ENCODE data around the gene CEP78.

CEP78 gene

DNA sequence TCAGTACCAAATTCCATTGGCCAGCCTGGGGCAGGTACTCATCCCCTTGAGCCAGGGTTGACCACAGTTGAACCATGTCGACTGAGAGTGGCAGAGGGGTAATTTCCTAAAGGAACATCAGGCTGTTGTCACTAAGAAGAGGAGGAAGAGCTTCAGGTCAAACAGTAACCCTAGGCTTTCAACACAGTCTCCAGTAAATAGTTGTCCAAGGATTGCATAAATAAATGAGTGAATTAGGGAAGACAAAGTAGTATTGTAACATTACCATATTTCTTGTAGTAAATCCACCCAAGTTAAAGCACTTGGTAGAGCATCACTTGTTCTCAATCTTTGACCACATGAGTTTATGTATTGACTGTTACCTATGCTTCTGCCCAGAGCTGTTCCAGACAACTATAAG lies 68.5 kb downstream of the CEP78 start:
- in situ Hi-C loops (cut with HindIII; ENCODE audit: low sequenced_read_pairs), result no loop called here

DNA sequence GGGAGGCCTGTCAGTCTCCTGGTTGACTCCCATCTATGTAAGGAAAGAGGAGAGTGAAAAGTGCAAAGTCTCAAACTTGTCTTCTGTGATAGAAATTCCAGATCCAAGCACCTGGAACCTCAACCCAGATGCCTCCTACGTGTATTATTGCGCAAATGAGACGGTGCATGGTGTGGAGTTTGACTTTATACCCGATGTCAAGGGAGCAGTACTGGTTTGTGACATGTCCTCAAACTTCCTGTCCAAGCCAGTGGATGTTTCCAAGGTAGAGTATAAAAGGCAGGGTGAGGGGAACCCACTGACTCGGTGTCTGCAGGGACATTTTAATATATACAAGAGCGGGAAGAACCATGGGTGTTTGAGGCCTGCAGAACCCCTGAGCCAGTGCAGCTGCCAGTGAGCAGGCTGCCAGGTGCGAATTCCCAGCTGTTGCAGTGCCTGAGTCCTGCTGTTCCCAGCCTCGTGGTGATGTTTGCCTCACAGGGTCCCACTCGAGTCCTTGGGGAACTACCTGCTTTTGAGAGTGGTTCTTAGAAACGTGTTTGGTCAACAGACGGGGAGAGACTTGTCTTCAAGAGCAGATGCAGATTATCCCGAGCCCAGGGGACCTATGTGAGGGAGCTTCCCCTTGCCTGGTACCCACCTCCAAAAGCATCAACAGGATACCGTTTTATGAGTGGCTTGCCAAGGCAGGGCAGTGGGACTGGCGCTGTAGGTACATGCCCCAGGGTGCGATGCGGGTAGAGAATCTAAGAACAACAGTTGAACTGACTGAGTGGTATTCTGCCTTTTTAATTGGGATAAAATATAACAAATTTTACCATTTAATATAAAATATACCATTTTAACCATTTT lies 70.6 kb downstream of the CEP78 start:
- in situ Hi-C loops (cut with HindIII; ENCODE audit: low sequenced_read_pairs), result no loop called here

DNA sequence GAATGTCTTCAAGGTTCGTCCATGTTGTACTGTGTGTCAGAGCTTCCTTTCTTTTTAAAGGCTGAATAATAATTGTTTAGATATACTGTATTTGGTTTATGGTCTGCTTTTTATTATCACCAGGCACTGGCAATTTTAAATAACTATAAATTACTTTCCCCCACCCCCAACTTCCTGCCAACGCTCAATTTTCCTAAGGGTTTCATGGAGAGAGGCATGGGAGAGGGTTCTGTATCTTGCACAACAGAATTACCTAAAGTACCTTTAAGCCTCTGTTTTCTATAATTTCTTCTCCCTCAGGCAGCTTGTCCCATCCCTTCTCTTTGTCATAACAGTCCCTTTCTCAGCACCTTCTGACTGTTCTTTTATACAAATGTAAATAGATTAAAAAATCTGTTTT lies 71.5 kb downstream of the CEP78 start:
- in situ Hi-C loops (cut with HindIII; ENCODE audit: low sequenced_read_pairs), result no loop called here

DNA sequence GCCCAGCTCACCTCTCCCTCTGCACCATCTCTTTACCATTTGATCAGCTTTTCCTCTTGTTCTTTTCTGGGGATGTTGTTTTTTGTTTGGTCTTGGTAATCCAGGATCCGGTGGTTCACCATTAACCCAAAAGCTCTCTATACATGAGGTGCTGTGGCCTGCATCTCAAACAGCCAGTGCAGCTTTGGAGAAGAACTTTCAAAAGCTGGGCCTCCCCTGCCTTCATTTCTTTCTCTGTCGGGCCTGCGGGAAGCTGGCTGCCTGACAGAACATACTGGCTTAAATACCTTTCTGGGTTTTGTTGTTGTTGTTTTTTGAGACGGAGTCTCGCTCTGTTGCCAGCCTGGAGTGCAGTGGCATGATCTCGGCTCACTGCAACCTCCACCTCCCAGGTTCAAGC lies 73.2 kb downstream of the CEP78 start:
- in situ Hi-C loops (cut with HindIII; ENCODE audit: low sequenced_read_pairs), result no loop called here

DNA sequence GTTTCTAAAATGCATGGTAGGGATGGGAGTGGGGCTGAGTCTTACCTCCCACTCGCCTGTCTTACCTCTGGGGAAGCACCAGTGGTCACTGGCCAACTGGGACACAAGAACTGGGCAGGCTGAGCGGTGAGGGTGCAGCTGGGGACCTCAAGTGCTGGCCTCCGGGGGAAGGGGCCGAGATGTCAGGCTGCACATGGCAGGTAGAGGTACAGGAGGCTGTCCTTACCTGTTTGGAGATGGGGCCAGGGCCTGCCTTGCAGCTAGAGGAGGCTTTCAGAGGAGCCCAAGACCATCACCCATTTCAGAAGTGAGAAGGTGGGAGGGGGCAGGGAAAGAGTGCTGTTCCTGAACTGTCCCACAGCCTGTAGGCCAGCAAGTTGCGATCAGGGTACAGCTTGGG lies 75.2 kb downstream of the CEP78 start:
- in situ Hi-C loops (cut with HindIII; ENCODE audit: low sequenced_read_pairs), result no loop called here

DNA sequence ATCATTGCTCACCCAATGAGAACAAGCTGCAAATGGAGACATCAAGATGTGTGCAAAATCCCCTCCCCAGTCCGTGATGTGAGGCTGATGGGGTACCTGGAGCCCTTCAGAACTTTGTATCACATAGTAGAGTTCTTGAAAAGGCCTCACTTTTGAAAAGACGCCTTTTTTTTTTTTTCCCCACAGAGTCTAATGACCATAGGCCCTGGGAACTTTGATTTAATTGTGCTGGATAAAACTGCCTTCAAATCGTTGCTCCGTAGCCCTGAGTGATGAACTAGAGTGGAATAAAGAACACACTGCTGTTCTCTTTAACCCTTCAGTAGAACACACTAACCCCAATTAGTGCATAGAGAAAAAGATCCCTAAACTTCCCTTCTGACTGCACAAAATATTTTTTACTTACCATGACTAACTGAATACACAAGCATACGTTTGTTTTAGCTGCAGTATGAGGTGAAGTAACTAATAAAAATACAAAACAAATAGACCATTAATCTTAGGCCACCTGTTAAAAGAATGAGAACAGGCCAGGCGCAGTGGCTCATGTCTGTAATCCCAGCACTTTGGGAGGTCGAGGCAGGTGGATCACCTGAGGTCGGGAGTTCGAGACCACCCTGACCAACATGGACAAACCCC lies 76.1 kb downstream of the CEP78 start:
- in situ Hi-C loops (cut with HindIII; ENCODE audit: low sequenced_read_pairs), result no loop called here

DNA sequence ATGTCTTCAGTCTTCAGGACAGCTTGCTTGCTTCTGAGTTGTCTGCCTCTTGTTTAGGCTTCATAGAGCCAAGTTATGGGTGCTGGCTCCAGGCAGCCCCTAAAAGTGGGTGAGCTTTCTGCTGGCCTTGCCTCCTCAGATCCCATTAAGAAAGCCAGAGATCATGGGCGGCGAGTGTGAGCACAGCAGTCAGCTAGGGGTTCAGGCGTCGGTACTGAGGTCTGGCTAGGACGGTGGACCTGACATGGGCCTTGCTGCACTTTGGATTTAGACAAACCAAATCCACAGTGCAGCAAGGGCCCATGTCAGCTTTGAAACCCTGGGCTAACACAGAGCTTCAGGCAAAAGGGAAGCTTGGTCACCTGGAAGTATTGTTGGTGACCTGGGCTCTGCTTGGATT lies 78.7 kb downstream of the CEP78 start:
- in situ Hi-C loops (cut with HindIII; ENCODE audit: low sequenced_read_pairs), result no loop called here

DNA sequence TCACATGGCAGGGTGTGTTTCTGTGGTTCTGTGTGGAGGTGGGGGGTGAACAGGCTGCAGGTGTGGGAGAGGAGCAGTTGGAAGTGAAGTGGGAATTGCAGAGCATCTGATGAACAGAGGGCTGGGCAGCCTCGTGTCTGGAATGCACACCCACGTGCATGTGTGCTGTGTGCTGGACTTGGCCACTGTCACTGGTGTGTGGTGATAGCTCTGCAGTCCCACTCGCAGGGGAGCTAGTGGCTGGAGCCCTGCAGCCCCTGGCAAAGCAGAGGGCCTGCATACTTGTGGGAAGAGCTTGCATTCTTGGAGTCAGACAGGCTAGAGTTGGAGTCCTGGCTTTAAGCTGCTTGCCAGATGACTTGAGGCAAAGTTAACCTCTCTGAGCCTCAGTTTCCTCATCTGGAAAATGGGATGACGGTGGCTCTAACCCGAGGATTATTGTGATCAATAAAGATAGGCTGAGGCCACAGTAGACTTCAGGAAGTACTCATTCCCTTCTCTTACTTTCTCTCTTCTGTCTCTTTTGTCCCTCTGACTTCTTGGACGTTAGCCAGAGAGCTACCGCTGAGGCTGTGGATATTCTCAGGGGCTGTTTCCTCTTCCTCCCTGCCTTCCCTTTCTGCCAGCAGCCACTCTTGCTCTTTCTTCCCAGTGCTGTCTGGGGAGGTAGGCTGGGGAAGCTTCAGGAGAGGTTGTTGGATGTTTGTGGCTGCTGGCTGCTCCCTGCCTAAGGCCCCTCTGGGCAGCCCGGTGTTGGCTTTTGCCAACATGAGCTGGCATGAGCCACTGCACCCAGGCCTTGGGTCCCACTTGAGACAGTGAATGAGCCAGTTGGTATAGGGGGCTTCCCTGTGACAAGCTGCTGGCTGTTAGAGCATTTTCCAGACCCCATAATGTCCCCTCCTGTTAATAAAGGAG lies 79.3 kb downstream of the CEP78 start:
- in situ Hi-C loops (cut with HindIII; ENCODE audit: low sequenced_read_pairs), result no loop called here

DNA sequence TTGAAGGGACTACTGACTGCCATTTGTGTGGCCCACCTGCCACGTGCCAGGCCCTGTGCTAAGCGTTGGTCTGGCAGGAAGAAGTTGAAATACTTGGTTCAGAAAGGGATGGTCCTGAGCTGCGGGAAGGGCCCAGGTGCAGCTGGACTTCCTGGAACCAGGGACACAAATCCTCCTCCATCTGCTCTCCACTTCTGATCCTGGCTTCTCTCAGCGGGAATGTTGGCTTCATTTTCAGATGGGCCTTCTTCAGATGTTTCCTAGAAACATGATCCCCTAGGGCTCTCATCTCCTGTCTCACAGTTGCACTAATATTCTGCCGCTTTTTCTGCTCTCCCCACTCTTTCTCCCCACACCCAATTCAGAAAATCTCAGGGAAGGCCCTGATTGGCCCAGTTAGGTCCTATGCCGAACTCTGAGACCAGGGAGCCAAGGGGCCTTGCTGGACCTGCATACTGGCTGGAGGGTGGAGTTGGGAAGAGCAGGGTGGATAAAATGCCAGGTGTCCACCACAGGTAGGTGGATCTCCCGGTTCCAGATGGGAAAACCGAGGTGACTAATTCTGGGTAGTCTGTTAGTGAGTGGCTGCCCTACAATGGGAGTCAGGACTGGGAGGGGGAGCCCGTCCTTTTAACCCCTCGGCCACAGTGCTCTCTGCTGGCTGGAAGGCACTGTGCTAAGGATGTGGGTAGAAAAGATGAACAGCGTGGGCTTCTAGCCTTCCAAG lies 80.5 kb downstream of the CEP78 start:
- in situ Hi-C loops (cut with HindIII; ENCODE audit: low sequenced_read_pairs), result no loop called here

DNA sequence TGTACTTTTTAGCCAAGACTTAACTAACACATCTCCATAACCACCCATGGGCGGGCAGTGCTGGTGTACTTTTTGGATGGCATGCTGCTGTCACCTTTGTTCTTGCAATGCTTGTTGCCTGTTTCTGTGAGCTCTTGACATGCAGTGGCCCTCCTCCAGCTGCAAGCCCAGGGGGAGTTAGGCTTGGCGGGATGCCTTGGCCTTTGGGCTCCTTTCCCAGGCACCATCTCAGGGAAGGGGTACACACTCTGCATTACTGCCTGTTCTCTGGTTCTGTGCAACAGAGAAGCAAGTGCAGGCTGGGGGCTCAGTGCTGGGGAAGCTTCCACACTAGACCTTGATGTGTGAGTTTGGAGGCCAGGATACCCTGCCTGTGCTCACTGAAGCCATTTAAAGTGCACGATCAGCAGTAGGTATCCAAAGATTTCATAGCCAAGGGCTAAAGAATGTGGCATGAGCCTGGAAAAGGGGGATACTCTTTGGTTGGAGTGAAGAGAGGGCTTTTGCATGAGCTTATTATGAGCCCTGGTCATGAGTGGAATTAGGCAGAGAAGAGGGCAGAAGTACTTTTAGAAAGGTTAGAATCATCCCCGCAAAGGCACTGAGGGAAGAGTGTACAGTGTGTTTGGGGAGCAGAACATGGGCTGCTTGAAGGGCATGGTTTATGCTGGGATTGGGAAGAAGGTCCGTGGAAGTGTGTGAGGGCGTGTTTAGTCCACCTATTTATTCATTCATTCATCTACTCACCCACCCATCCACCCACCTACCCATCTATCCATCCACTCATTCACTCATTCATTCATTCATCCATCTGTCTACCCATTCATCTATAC lies 83.5 kb downstream of the CEP78 start:
- in situ Hi-C loops (cut with HindIII; ENCODE audit: low sequenced_read_pairs), result no loop called here

DNA sequence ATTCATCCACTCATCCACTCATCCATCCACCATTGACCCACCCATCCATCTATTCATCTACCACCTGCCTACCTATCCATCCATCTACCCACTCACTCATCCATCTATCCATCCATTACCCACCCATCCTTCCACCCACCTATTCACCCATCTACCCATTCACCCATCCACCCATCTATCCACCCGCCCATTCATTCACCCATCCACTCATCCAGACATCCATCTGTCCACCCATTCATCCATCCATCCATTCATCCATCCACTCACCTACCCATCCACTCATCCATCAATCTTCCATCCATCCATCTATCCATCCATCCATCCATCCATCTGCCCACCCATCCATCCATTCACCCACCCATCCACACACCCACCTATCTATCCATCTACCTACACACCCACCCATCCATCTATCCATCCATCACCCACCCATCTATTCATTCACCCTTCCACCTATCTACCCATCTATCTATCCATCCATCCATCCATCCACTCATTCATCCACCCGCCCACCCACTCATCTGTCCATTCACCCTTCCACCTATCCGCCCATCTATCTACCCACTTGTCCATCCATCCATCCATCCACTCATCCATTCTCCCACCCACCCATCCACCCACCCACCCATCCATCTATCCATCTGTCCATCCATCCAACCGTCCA lies 84.3 kb downstream of the CEP78 start:
- in situ Hi-C loops (cut with HindIII; ENCODE audit: low sequenced_read_pairs), result no loop called here

DNA sequence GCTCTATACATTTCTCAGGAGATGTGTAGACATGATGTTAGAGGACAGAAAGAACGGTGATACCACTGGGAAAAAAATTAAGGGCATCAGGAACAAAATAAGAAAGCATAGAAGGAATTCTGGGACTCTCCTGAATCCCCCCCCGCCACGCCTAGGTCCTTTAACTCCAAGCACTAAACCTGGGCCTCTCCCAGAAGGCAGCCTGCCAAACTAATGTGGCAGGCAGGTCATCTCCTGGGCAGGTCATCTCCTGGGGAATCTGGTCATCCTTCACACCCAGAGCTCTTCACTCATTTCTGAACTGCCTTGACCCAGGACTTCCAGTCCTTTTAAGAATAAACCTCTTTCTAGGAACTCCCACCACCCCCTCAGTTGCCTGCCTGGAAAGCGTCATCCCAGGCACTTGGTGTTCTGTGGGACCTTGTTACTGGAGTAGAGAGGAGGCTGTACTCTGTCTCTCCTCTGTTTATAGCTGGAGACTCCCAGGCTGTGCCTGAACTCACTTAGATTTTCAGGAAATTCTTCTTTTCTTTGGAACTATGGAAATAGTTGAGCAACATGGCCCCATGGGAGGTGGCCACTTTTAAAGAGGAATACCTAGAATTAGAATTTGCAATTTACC lies 85.1 kb downstream of the CEP78 start:
- in situ Hi-C loops (cut with HindIII; ENCODE audit: low sequenced_read_pairs), result no loop called here

DNA sequence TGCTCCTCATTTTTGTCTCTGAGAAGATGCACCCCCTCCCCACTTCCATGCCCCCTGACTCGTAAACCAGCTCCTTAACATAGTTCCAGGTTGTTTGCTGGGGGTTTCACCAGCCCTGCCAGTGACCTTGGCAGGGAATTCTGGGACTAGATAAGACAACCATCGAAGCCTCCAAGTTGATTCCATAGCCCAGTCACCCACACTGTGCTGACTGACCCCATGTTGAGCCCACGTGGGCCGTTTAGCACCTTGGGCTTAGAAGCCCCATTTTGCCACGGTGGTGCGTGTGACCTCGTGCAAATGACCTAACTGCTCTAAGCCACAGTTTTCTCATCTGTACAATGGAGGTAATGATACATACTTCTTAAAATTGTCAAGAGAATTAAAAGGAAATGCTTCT lies 85.6 kb downstream of the CEP78 start:
- in situ Hi-C loops (cut with HindIII; ENCODE audit: low sequenced_read_pairs), result no loop called here

DNA sequence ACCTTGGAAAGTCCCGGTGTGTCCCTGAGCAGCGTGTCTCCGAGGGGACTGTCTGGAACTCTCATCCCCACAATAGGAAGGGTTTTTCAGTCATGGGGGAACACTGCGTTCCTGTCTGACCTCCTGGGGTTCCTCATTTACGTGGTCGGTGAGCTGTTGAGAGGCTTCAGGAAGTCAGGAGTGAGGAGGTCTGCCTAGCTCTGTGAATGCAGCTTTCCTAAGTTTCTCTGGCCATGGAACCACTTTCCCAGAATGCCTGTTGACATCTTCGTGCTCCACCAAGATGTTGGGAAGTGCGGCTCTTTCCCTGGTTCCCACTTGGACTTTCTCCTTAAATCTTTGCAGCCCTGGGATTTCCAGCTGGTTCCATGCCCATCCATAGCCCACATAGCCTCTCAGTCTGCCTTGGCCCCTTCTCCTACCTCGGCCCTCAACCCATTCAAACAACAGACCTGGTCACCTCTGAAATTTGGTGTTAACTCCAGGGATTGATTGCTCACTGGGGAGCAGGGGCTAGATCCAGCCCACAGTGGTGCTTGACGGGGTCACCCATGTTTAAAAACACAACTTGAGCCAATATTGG lies 88.3 kb downstream of the CEP78 start:
- in situ Hi-C loops (cut with HindIII; ENCODE audit: low sequenced_read_pairs), result no loop called here

DNA sequence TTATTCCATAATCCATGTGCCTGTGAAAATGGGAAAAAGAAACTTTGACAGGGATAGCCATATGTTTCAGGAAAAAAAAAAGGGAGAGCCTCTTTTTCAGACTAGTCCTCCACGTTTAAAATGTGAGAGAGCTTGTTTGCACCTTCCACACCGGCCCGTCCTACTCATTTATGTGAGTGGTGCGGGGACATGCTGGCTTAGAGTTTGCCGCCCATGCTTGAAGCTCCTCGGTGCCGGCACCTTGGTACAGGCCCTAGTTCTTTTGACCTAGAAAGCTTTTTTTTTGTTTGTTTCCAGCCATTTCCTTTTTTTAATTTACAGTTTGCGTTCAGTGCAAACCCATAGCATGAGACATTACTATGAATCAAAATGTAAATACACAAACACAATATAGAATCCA lies 88.8 kb downstream of the CEP78 start:
- in situ Hi-C loops (cut with HindIII; ENCODE audit: low sequenced_read_pairs), result no loop called here

DNA sequence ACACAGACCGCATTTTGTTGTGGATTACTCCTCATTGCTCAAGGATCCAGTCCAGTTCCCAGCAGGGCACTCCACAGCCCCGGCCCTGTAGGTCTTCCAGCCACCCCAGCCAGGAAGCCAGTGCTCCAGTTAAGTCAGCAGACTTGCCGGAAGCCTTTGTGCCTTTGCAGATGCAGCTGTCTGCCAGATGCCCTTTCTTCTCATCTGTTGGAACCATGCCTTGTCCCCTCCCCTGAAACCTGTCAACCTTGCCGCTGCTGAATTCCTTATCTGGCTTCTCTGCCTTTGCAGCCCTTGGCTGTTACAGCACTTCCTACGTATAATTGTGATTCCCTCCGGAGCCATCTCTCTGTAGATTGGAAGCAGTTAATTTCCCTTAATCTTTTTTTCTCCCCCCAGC lies 89.5 kb downstream of the CEP78 start:
- in situ Hi-C loops (cut with HindIII; ENCODE audit: low sequenced_read_pairs), result no loop called here

DNA sequence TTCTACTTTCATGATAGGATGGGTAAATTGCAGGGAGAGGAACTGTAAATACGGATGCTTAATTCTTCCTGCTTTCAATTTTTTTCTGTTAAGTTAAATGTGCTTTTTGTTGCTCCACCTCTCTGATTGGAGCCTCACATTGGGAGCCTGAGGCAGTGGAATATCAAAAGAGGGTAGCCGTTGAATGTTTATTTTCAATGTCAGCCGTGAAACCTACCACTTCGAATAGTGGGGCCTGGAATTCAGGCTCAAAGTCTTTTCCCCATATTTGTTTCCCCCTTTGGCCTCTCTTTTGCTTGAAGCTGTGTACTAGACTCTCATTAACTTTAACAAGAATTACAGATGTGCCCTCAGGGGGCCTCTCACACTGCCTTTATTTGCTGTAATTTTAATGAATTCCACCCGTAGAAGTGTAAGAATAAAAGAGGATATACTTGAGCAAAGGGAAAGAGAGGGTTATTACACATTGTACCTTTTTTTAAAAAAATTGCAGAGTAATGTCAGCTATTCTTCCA lies 90.0 kb downstream of the CEP78 start:
- in situ Hi-C loops (cut with HindIII; ENCODE audit: low sequenced_read_pairs), result no loop called here

DNA sequence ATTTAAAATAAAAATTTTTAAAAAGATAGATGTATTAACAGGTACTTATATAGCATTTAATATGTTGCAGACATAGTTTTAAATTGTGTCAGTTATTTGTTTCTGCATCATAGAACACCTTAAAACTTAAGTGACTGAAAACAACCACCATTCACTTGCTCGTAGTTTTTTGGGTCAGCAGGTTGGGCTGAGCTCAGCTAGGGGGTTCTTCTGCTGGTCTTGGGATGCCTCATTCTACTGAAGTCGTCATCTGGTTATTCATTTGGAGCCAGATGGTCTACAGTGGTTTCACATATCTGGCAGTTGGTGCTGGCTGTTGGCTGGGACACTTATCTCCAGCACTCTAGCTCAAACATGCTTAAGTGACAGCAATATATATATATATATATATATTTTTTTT lies 90.7 kb downstream of the CEP78 start:
- in situ Hi-C loops (cut with HindIII; ENCODE audit: low sequenced_read_pairs), result no loop called here

Measured in DLD1 (cell line).